IMR-90 (cell line): ENCODE data around the gene DIP2A. TPM values are rescaled to one million over a fixed set of nuclear protein-coding genes. Genes with fewer than 3 reads are reported as not detected.

Experiments
- ATAC-seq: fragments of 200-7000 bp; cut with Tn5 transposase; 2 replicates; pipeline ENCODE4 v1.9.1; 2020; ENCODE audit warnings: low read depth, mild to moderate bottlenecking, moderate library complexity
- BruUV-seq: library from RNA; stranded (reverse); fragments of 400-500 nt; replicated peaks from 2 replicates; lab custom pipeline; 2021; lab: Mats Ljungman, UMichigan
- CTCF ChIA-PET: fragments of 300-600 bp; formaldehyde crosslinking; extraction: SDS; loops from one replicate; lab custom pipeline; 2021; ENCODE audit warnings: antibody characterized with exemption; lab: Yijun Ruan, JAX
- POLR2A ChIA-PET: fragments of 300-600 bp; sonication (Branson Sonifier 250); formaldehyde crosslinking; loops from one replicate; lab custom pipeline; 2022; ENCODE audit warnings: antibody characterized with exemption; ENCODE audit not compliant: unreplicated experiment; lab: Charles Lee
- DNase-seq: peaks from one replicate; pipeline ENCODE4 v3.0.0; 2013
- H2AFZ ChIP-seq: replicated peaks from 2 replicates; pipeline ENCODE3; 2013; ENCODE audit warnings: low read length, mild to moderate bottlenecking; ENCODE audit not compliant: poor library complexity
- H2AK5ac ChIP-seq: 2 replicates; pipeline ENCODE4 v1.6.1; 2013; ENCODE audit warnings: low read depth, low read length, inconsistent platforms
- H2AK9ac ChIP-seq: replicated peaks from 2 replicates; pipeline ENCODE3; 2013; ENCODE audit warnings: mild to moderate bottlenecking, low read depth, low read length, moderate library complexity; ENCODE audit not compliant: poor library complexity
- H2BK120ac ChIP-seq: 2 replicates; pipeline ENCODE4 v1.6.1; 2013; ENCODE audit warnings: low read depth, low read length, inconsistent platforms
- H2BK15ac ChIP-seq: 3 replicates; pipeline ENCODE4 v1.6.1; 2013; ENCODE audit warnings: low read depth, low read length, inconsistent platforms
- H2BK20ac ChIP-seq: 2 replicates; pipeline ENCODE4 v1.6.1; 2013; ENCODE audit warnings: low read depth, mild to moderate bottlenecking, inconsistent platforms, low read length, moderate library complexity
- H2BK5ac ChIP-seq: 2 replicates; pipeline ENCODE4 v1.6.1; 2013; ENCODE audit warnings: mild to moderate bottlenecking, low read depth, low read length, inconsistent platforms; ENCODE audit not compliant: poor library complexity, severe bottlenecking
- H3K14ac ChIP-seq: replicated peaks from 2 replicates; pipeline ENCODE4 v1.6.1; 2013; ENCODE audit warnings: low read depth, low read length, inconsistent platforms
- H3K18ac ChIP-seq: 2 replicates; pipeline ENCODE4 v1.6.1; 2013; ENCODE audit warnings: low read depth, low read length, control low read depth
- H3K23ac ChIP-seq: 2 replicates; pipeline ENCODE4 v1.6.1; 2013; ENCODE audit warnings: low read depth, low read length, inconsistent platforms
- H3K27ac ChIP-seq: 2 replicates; pipeline ENCODE4 v1.5.1; 2013; ENCODE audit warnings: mild to moderate bottlenecking, control low read depth, low read length; ENCODE audit not compliant: insufficient read depth
- H3K27me3 ChIP-seq: 2 replicates; pipeline ENCODE4 v1.6.1; 2013; ENCODE audit warnings: low read length; ENCODE audit not compliant: control insufficient read depth, insufficient read depth
- H3K36me3 ChIP-seq: 2 replicates; pipeline ENCODE4 v1.6.1; 2013; ENCODE audit warnings: low read length, mixed read lengths; ENCODE audit not compliant: control insufficient read depth, insufficient read depth
- H3K4ac ChIP-seq: 2 replicates; pipeline ENCODE4 v1.6.1; 2013; ENCODE audit warnings: low read depth, low read length, inconsistent platforms
- H3K4me1 ChIP-seq: 2 replicates; pipeline ENCODE4 v1.6.1; 2013; ENCODE audit warnings: low read length, mixed read lengths; ENCODE audit not compliant: control insufficient read depth, insufficient read depth
- H3K4me2 ChIP-seq: 2 replicates; pipeline ENCODE4 v1.6.1; 2013; ENCODE audit warnings: low read depth, mild to moderate bottlenecking, control low read depth, low read length, moderate library complexity
- H3K4me3 ChIP-seq: 2 replicates; pipeline ENCODE4 v1.5.1; 2013; ENCODE audit warnings: low read depth, mild to moderate bottlenecking, control low read depth, low read length, moderate library complexity; ENCODE audit not compliant: insufficient read depth
- H3K56ac ChIP-seq: 2 replicates; pipeline ENCODE4 v1.6.1; 2013; ENCODE audit warnings: low read length, inconsistent platforms; ENCODE audit not compliant: insufficient read depth; ENCODE audit errors: extremely low read depth
- H3K79me1 ChIP-seq, 2 experiments: 2 replicates each; pipeline ENCODE4 v1.6.1; 2013; ENCODE audit warnings: low read length in 2 of 2, inconsistent platforms in 1 of 2, low read depth in 1 of 2
- H3K9ac ChIP-seq: 2 replicates; pipeline ENCODE4 v1.6.1; 2013; ENCODE audit warnings: low read depth, low read length, control low read depth
- H3K9me1 ChIP-seq: 2 replicates; pipeline ENCODE4 v1.6.1; 2013; ENCODE audit warnings: low read length, inconsistent platforms; ENCODE audit not compliant: insufficient read depth
- H3K9me3 ChIP-seq: 2 replicates; pipeline ENCODE4 v1.6.1; 2013; ENCODE audit warnings: low read length; ENCODE audit not compliant: control insufficient read depth, insufficient read depth
- H4K20me1 ChIP-seq: 2 replicates; pipeline ENCODE4 v1.6.1; 2013; ENCODE audit warnings: low read length, inconsistent platforms; ENCODE audit not compliant: insufficient read depth
- H4K5ac ChIP-seq: 2 replicates; pipeline ENCODE4 v1.6.1; 2013; ENCODE audit warnings: mild to moderate bottlenecking, low read depth, low read length, control low read depth
- H4K8ac ChIP-seq, 2 experiments: 2 replicates each; pipeline ENCODE4 v1.6.1; 2013; ENCODE audit warnings: low read depth in 2 of 2, low read length in 2 of 2, control low read depth in 1 of 2, inconsistent platforms in 1 of 2
- H4K91ac ChIP-seq: 2 replicates; pipeline ENCODE4 v1.6.1; 2013; ENCODE audit warnings: low read depth, low read length, inconsistent platforms; ENCODE audit not compliant: insufficient read depth
- CEBPB ChIP-seq: IDR thresholded peaks from 2 replicates; pipeline ENCODE4 v1.6.1; 2012; ENCODE audit warnings: low read depth, low read length, improper control_type of control experiment
- CHD1 ChIP-seq: IDR thresholded peaks from 2 replicates; pipeline ENCODE4 v1.6.1; 2012; ENCODE audit warnings: low read depth, low read length, improper control_type of control experiment
- RFX5 ChIP-seq: IDR thresholded peaks from 2 replicates; pipeline ENCODE4 v1.8.0; 2012; ENCODE audit warnings: low read depth, mild to moderate bottlenecking, low read length, moderate library complexity
- SMC3 ChIP-seq: fragments of 150-350 bp; IDR thresholded peaks from 2 replicates; pipeline ENCODE4 v1.6.1; 2016; ENCODE audit warnings: low read depth, mild to moderate bottlenecking, antibody characterized with exemption, low read length, moderate library complexity
- WGBS, 2 experiments: methylation state at CpG; one replicate each; pipeline versions ENCODE4 v1.1.5 to v1.1.7; 2013; ENCODE audit warnings: missing lambda C conversion rate in 2 of 2; ENCODE audit not compliant: insufficient read length in 1 of 2; ENCODE audit errors: extremely low coverage in 2 of 2; 5-methylcytosine and 5-hydroxymethylcytosine counted together
- dilution Hi-C: fragments of 300-500 bp; cut with HindIII; formaldehyde crosslinking; loops from one replicate; pipeline ENCODE4 v1.14.3; 2018; ENCODE audit warnings: low sequenced_read_pairs; ENCODE audit not compliant: unreplicated experiment
- in situ Hi-C: fragments of 300-500 bp; cut with MboI; formaldehyde crosslinking; loops from 3 replicates; pipeline ENCODE4 v1.14.3; 2019; ENCODE audit warnings: low sequenced_read_pairs, inconsistent platforms, mixed read lengths
- intact Hi-C: fragments of 100-400 bp; cut with micrococcal nuclease; formaldehyde crosslinking; loops from 2 replicates; pipeline ENCODE4 v1.10.0; 2022
- polyA plus RNA-seq, 3 experiments: library from polyadenylated mRNA; depleted of rRNA; stranded (reverse); fragments of >200 nt; gene quantifications; 2 replicates each; pipeline ENCODE4 v1.2.3, GENCODE V29; 2012; ENCODE audit warnings: low replicate concordance in 1 of 3
- total RNA-seq: library from RNA; depleted of rRNA; stranded (reverse); fragments of >200 nt; gene quantifications from 2 replicates; pipeline ENCODE4 v1.2.3, GENCODE V29; 2012

DIP2A gene
- total and polyA plus RNA-seq, 2 of the 4 experiments (the other 2 are of a cell fraction) = 17.9 to 24.3 TPM

DNA sequence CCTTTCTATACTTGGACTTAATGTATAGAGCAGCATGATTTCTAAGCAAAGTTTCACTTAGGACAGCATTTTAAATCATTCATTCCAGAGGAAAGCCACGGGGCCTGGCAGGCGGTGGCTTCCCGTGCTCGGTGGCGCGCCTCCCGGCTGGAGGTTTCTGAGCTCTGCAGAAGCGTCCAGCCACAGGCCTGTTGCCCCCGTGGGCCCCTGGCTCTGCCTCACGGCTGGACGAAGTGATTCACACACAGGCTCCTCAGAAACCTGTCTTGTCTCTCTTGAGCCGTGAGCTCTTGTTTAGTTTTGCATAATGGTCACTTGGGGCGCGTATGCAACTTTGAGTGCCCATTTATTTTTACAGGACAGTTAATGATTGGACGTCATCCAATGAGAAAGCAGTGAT lies 22.1 kb upstream of the DIP2A start:
- Histone ChIP-seq H3K23ac (no peak overlapping the region), H3K36me3 (peaks cover 61% of the 10 kb centered on the region), H3K9me1 (no peaks in the 10 kb centered on the region), H2AK9ac (no peak overlapping the region), H4K5ac (no peak overlapping the region), H3K9ac (no peak overlapping the region), H3K18ac (no peak overlapping the region), H4K20me1 (no peaks in the 10 kb centered on the region), H2BK15ac (no peak overlapping the region), H2BK20ac (no peak overlapping the region), H3K4me1 (no peaks in the 10 kb centered on the region), H3K14ac (no peak overlapping the region), H3K4me3 (no peak overlapping the region), H4K8ac (no peak overlapping the region), H3K4ac (no peak overlapping the region), H2BK120ac (no peak overlapping the region), H4K91ac (no peak overlapping the region), H3K79me1 (peaks cover 0 to 8% of the 10 kb centered on the region in 2 experiments; a peak in 2 of 4 replicates), H2AK5ac (no peak overlapping the region), H3K56ac (no peak overlapping the region), H3K27ac (no peak overlapping the region), H3K27me3 (no peaks in the 10 kb centered on the region), H2BK5ac (no peak overlapping the region), H2AFZ (no peak overlapping the region), H3K4me2 (no peak overlapping the region), H3K9me3 (no peaks in the 10 kb centered on the region)
- ChIA-PET CTCF (no interaction called here), POLR2A (no interaction called here)
- TF ChIP-seq CEBPB (no peak), SMC3 (no peak), CHD1 (no peak), RFX5 (no peak)
- intact Hi-C loops = no loop called here
- WGBS, 2 experiments = 89% methylated on average over 10 of the region's 15 CpGs; no CpG with 5 or more reads in 1 of the 2 experiments
- BruUV-seq = no TSS peak
- dilution Hi-C loops = no loop called here
- no peak for ATAC-seq
- DNase-seq = no peak
- in situ Hi-C loops = no loop called here
